ENCODE results near the gene SET. TPM values are rescaled to one million over a fixed set of nuclear protein-coding genes. Genes with fewer than 3 reads are reported as not detected.

Gene SET
- total RNA-seq, 1 experiment from 2014 or later = 1,009 TPM

GRCh38 chr9:128701227-128701854 lies 12.3 kb downstream of the SET start:
- Histone ChIP-seq H3K27ac (ENCODE audit: low read depth, low read length, poor library complexity, severe bottlenecking) (no peak overlapping the region), H3K27me3 (replicated peaks; ENCODE audit: insufficient read depth, low read depth, low read length, poor library complexity) (no peaks in the 10 kb centered on the region), H3K4me3 (ENCODE audit: low read depth, low read length, poor library complexity, severe bottlenecking) (no peak overlapping the region), H3K4me1 (ENCODE audit: insufficient read depth, low read length, poor library complexity, severe bottlenecking) (peaks cover 5% of the 10 kb centered on the region), H3K36me3 (ENCODE audit: insufficient read depth, low read length, poor library complexity, severe bottlenecking) (peaks cover 10% of the 10 kb centered on the region), H3K9me3 (ENCODE audit: low read depth, low read length, poor library complexity, severe bottlenecking) (no peaks in the 10 kb centered on the region)
- intact Hi-C loops (cut with micrococcal nuclease; ENCODE audit: unreplicated experiment) = loop anchor here (5.0 kb wide), 1 partner anchor 54 kb away; no protein-coding TSS in a partner anchor
- ChIA-PET CTCF (interaction anchor here (1.2 kb wide), 1 partner anchor 16 kb away, joined by 4 read pairs; no protein-coding TSS in a partner anchor), POLR2A (ENCODE audit: low non-redundant PET) (no interaction called here)
- TF ChIP-seq CTCF (conservative IDR thresholded peaks at IDR 0.05; ENCODE audit: low read depth, low read length) (no peak), EZH2 (IDR thresholded peaks at IDR 0.05; ENCODE audit: borderline replicate concordance, low read depth, low read length, poor library complexity, severe bottlenecking) (no peak)
- no TSS peak for BruUV-seq (replicated peaks)
- no peak for DNase-seq (ENCODE audit: low spot score)

- H3K27ac ChIP-seq (ENCODE audit: low read depth, low read length, poor library complexity, severe bottlenecking) = peak within 1 kb of the TSS; percentile 76
- POLR2A ChIA-PET (ENCODE audit: low non-redundant PET) = interaction anchor here (0.7 kb wide), 1 partner anchor 117 kb away, joined by 4 read pairs; no protein-coding TSS in a partner anchor
Observed at GRCh38 chr9:128702445-128702948, 13.5 kb downstream of the SET start, which contains the start of gene PKN3. TSS of gene PKN3 (plus strand) at chr9:128702503. CDS start at chr9:128702916, 413 bp downstream.

More at GRCh38 chr9:128702445-128702948, 13.5 kb downstream of the SET start, which contains the start of gene PKN3:
- H3K27me3 ChIP-seq (replicated peaks; ENCODE audit: insufficient read depth, low read depth, low read length, poor library complexity) = no peaks in the 10 kb centered on the region
- no peaks in the 10 kb centered on the region for H3K9me3 ChIP-seq (ENCODE audit: low read depth, low read length, poor library complexity, severe bottlenecking)
- intact Hi-C loops (cut with micrococcal nuclease; ENCODE audit: unreplicated experiment) = loop anchor here (5.0 kb wide), 1 partner anchor 55 kb away; no protein-coding TSS in a partner anchor
- CTCF ChIA-PET = interaction anchor here (0.6 to 1.2 kb wide), 7 partner anchors 10 to 227 kb away, joined by 3 to 5 read pairs (median 4); partner anchors contain the start of gene ZDHHC12
- BruUV-seq (replicated peaks) = no TSS peak
- H3K36me3 ChIP-seq (ENCODE audit: insufficient read depth, low read length, poor library complexity, severe bottlenecking) = peaks cover 3% of the 10 kb centered on the region
- TF ChIP-seq CTCF (conservative IDR thresholded peaks at IDR 0.05; ENCODE audit: low read depth, low read length) = peak; percentile 93
- TF ChIP-seq EZH2 (IDR thresholded peaks at IDR 0.05; ENCODE audit: borderline replicate concordance, low read depth, low read length, poor library complexity, severe bottlenecking) = no peak
- peaks cover 5% of the 10 kb centered on the region for H3K4me1 ChIP-seq (ENCODE audit: insufficient read depth, low read length, poor library complexity, severe bottlenecking)
- peak; percentile 92 for DNase-seq (ENCODE audit: low spot score)
- H3K4me3 ChIP-seq (ENCODE audit: low read depth, low read length, poor library complexity, severe bottlenecking) = peak within 1 kb of the TSS; percentile 82

Measured in A673 (cell line).